Thymus (tissue), 11 donors: ENCODE measurements around the gene LMX1B. TPM values are rescaled to one million over a fixed set of nuclear protein-coding genes. Genes with fewer than 3 reads are reported as not detected.

Experiments
- DNase-seq, 9 donors: peaks; one replicate each; pipeline ENCODE4 v3.0.0-alpha.2; 2013; ENCODE audit warnings: low spot score in 9 of 9, low read depth in 6 of 9, missing footprints in 1 of 9
- H3K27ac ChIP-seq, 2 donors: one replicate each; pipeline ENCODE4 v1.5.1; 2013; ENCODE audit warnings: control low read depth in 1 of 2, low read depth in 1 of 2, low read length in 1 of 2, mild to moderate bottlenecking in 1 of 2, moderate library complexity in 1 of 2
- H3K27me3 ChIP-seq, 2 donors: one replicate each; pipeline ENCODE4 v1.5.1; 2013; ENCODE audit warnings: low read length in 1 of 2; ENCODE audit not compliant: control insufficient read depth in 2 of 2, insufficient read depth in 1 of 2
- H3K36me3 ChIP-seq, 2 donors: one replicate each; pipeline ENCODE4 v1.5.1; 2013; ENCODE audit warnings: low read length in 1 of 2, mild to moderate bottlenecking in 1 of 2, moderate library complexity in 1 of 2; ENCODE audit not compliant: control insufficient read depth in 2 of 2, insufficient read depth in 2 of 2
- H3K4me1 ChIP-seq, 2 donors: one replicate each; pipeline ENCODE4 v1.5.1; 2013; ENCODE audit warnings: low read length in 2 of 2; ENCODE audit not compliant: control insufficient read depth in 2 of 2, insufficient read depth in 2 of 2
- H3K4me3 ChIP-seq, 2 donors: one replicate each; pipeline ENCODE4 v1.5.1; 2013; ENCODE audit warnings: low read length in 2 of 2, control low read depth in 1 of 2, mild to moderate bottlenecking in 1 of 2
- H3K9me3 ChIP-seq, 2 donors: one replicate each; pipeline ENCODE4 v1.5.1; 2013; ENCODE audit warnings: low read length in 1 of 2, mild to moderate bottlenecking in 1 of 2; ENCODE audit not compliant: control insufficient read depth in 2 of 2, insufficient read depth in 1 of 2
- WGBS: extraction: QIAGEN DNeasy Blood & Tissue Kit; methylation state at CpG from one replicate; pipeline ENCODE4 v1.1.7; 2013; 5-methylcytosine and 5-hydroxymethylcytosine counted together
- polyA plus RNA-seq: library from polyadenylated mRNA; stranded (reverse); fragments of 200-250 nt; gene quantifications from one replicate; pipeline ENCODE4 v1.2.3, GENCODE V29; 2013
- total RNA-seq: library from RNA; stranded (reverse); fragments of 120-200 nt; gene quantifications from one replicate; pipeline ENCODE4 v1.2.4, GENCODE V29; 2013
- donor health status: healthy.

Gene LMX1B
- total and polyA plus RNA-seq, 2 donors = 0.02 to 0.05 TPM

- Histone ChIP-seq H3K27ac (no peak overlapping the region), H3K36me3 (no peaks in the 10 kb centered on the region), H3K4me3 (no peak overlapping the region), H3K4me1 (peaks cover 0 to 3% of the 10 kb centered on the region in 2 donors), H3K9me3 (no peaks in the 10 kb centered on the region), H3K27me3 (peaks cover 2 to 78% of the 10 kb centered on the region in 2 donors)
- WGBS = 95% methylated on average over 10 of the region's 10 CpGs
- no peak for DNase-seq
These were observed 85.7 kb downstream of the LMX1B start for GRCh38 chr9:126699401-126699881.

- H3K36me3 ChIP-seq = no peaks in the 10 kb centered on the region
- peaks cover 2 to 81% of the 10 kb centered on the region in 2 donors for H3K27me3 ChIP-seq
- H3K27ac ChIP-seq = no peak overlapping the region
- peaks cover 0 to 9% of the 10 kb centered on the region in 2 donors for H3K4me1 ChIP-seq
- DNase-seq = no peak
- peaks cover 0 to 3% of the 10 kb centered on the region in 2 donors for H3K9me3 ChIP-seq
- H3K4me3 ChIP-seq = no peak overlapping the region
- WGBS = 96% methylated on average over 10 of the region's 10 CpGs
These were observed 86.6 kb downstream of the LMX1B start for GRCh38 chr9:126700296-126700695.

- H3K36me3 ChIP-seq = no peaks in the 10 kb centered on the region
- H3K27me3 ChIP-seq = peaks cover 2 to 84% of the 10 kb centered on the region in 2 donors
- peaks cover 0 to 14% of the 10 kb centered on the region in 2 donors for H3K4me1 ChIP-seq
- peaks cover 0 to 3% of the 10 kb centered on the region in 2 donors for H3K9me3 ChIP-seq
- H3K27ac ChIP-seq = no peak overlapping the region
- H3K4me3 ChIP-seq = no peak overlapping the region
- 82% methylated on average over 14 of the region's 14 CpGs for WGBS
- no peak for DNase-seq
These were observed 87.4 kb downstream of the LMX1B start for GRCh38 chr9:126700903-126701812.

- no peak overlapping the region for H3K4me3 ChIP-seq
- H3K36me3 ChIP-seq = no peaks in the 10 kb centered on the region
- peaks cover 0 to 3% of the 10 kb centered on the region in 2 donors for H3K9me3 ChIP-seq
- peaks cover 0 to 14% of the 10 kb centered on the region in 2 donors for H3K4me1 ChIP-seq
- H3K27me3 ChIP-seq = peaks cover 2 to 81% of the 10 kb centered on the region in 2 donors
- DNase-seq = no peak
- WGBS = 94% methylated on average over 9 of the region's 9 CpGs
- no peak overlapping the region for H3K27ac ChIP-seq
These were observed 88.0 kb downstream of the LMX1B start for GRCh38 chr9:126701813-126702140.

GRCh38 chr9:126702151-126703001, 88.6 kb downstream of the LMX1B start:
- H3K27ac ChIP-seq = no peak overlapping the region
- peak in 1 of 9 donors; percentile 34 for DNase-seq
- H3K27me3 ChIP-seq = peaks cover 2 to 80% of the 10 kb centered on the region in 2 donors
- H3K9me3 ChIP-seq = peaks cover 0 to 3% of the 10 kb centered on the region in 2 donors
- no peaks in the 10 kb centered on the region for H3K36me3 ChIP-seq
- WGBS = 61% methylated on average over 30 of the region's 30 CpGs
- H3K4me3 ChIP-seq = no peak overlapping the region
- peaks cover 0 to 14% of the 10 kb centered on the region in 2 donors for H3K4me1 ChIP-seq

GRCh38 chr9:126703002-126703865, 89.5 kb downstream of the LMX1B start:
- Histone ChIP-seq H3K4me1 (peaks cover 0 to 14% of the 10 kb centered on the region in 2 donors), H3K36me3 (no peaks in the 10 kb centered on the region), H3K9me3 (peaks cover 0 to 3% of the 10 kb centered on the region in 2 donors), H3K27ac (no peak overlapping the region), H3K27me3 (peaks cover 2 to 80% of the 10 kb centered on the region in 2 donors), H3K4me3 (no peak overlapping the region)
- WGBS = 78% methylated on average over 14 of the region's 14 CpGs
- no peak for DNase-seq

- Histone ChIP-seq H3K36me3 (no peaks in the 10 kb centered on the region), H3K9me3 (peaks cover 0 to 3% of the 10 kb centered on the region in 2 donors), H3K4me1 (peaks cover 0 to 14% of the 10 kb centered on the region in 2 donors), H3K27me3 (peaks cover 2 to 75% of the 10 kb centered on the region in 2 donors), H3K4me3 (no peak overlapping the region), H3K27ac (no peak overlapping the region)
- no peak for DNase-seq
- WGBS = 94% methylated on average over 3 of the region's 3 CpGs
These were observed 90.1 kb downstream of the LMX1B start for GRCh38 chr9:126703866-126704156.

- Histone ChIP-seq H3K4me1 (peaks cover 0 to 14% of the 10 kb centered on the region in 2 donors), H3K9me3 (peaks cover 0 to 3% of the 10 kb centered on the region in 2 donors), H3K27ac (no peak overlapping the region), H3K36me3 (no peaks in the 10 kb centered on the region), H3K27me3 (peaks cover 2 to 69% of the 10 kb centered on the region in 2 donors), H3K4me3 (no peak overlapping the region)
- DNase-seq = no peak
- 52% methylated on average over 14 of the region's 14 CpGs for WGBS
These were observed 90.6 kb downstream of the LMX1B start for GRCh38 chr9:126704157-126704891.
